ENCODE measurements around the gene POLR3GL.

- TF ChIP-seq OSR1 (CRISPR knock-in tag; IDR thresholded peaks at IDR 0.05) (no peak), ZFP30 (CRISPR knock-in tag; IDR thresholded peaks at IDR 0.05) (no peak), ZFP3 (CRISPR knock-in tag; IDR thresholded peaks at IDR 0.05) (no peak), ESRRG (CRISPR knock-in tag; IDR thresholded peaks at IDR 0.05) (no peak)
These were observed 13.0 kb upstream of the POLR3GL start for GRCh38 chr1:145951526-145951925.

Measured in SK-N-SH treated with all-trans-retinoic acid at 6 μM for 48 hours (cell line).